Fibroblast of lung (primary cell): ENCODE data around the gene TACC2.

Experiments used
- EZH2 ChIP-seq: IDR thresholded peaks from 2 replicates; pipeline ENCODE4 v1.5.1; 2012; ENCODE audit warnings: low read length, control low read depth, mild to moderate bottlenecking; ENCODE audit errors: missing control alignments
- TF ChIP-seq, protein P1 (sequence below), 2 donors: IDR thresholded peaks in 1 of 2; conservative IDR thresholded peaks in 1 of 2; 1 replicate in 1 of 2; 2 replicates in 1 of 2; pipeline ENCODE4 v1.5.1; 2011 to 2012; ENCODE audit warnings: low read length in 2 of 2, control low read depth in 1 of 2, inconsistent platforms in 1 of 2, low read depth in 1 of 2, mild to moderate bottlenecking in 1 of 2

DNA sequence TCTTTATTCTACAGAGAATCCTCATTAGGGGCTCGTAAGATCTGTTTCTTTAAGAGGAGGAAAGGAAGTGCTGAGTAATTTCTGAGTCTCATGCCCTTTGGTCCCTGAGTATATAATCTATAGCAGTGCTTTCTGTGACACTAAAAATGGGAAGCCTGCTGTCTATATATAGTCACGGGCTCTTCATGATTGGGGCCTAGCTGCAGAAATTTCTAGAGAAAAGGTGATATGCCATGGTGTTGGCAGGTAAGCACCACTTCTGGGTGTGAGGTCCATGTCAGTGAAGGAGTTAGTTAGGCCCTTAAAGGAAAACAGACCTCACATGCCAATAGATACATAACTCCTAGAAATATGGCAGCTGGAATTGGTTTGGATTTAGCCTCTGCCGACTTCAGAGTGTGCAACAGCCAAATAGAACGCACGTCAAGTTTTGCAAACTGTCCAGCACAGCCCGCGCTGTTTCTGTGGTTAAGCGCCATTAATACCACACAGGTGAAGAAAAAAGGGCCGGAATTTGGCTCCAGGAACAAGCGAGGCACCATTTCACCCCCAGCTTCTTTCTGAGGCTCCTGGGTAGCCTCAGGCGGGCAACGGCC is 123.2 kb downstream of the TACC2 start:
- TF ChIP-seq, protein P1, sequence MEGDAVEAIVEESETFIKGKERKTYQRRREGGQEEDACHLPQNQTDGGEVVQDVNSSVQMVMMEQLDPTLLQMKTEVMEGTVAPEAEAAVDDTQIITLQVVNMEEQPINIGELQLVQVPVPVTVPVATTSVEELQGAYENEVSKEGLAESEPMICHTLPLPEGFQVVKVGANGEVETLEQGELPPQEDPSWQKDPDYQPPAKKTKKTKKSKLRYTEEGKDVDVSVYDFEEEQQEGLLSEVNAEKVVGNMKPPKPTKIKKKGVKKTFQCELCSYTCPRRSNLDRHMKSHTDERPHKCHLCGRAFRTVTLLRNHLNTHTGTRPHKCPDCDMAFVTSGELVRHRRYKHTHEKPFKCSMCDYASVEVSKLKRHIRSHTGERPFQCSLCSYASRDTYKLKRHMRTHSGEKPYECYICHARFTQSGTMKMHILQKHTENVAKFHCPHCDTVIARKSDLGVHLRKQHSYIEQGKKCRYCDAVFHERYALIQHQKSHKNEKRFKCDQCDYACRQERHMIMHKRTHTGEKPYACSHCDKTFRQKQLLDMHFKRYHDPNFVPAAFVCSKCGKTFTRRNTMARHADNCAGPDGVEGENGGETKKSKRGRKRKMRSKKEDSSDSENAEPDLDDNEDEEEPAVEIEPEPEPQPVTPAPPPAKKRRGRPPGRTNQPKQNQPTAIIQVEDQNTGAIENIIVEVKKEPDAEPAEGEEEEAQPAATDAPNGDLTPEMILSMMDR (conservative IDR thresholded peaks at IDR 0.05 in 1 of 2, IDR thresholded peaks at IDR 0.05 in 1 of 2; ENCODE audit: low read depth in 1 of 2, low read length in 2 of 2), result no peak
- no peak for TF ChIP-seq EZH2
